Karpas-422 (cell line): ENCODE results near the gene LRP8. TPM values are rescaled to one million over a fixed set of nuclear protein-coding genes. Genes with fewer than 3 reads are reported as not detected.

Experiments used
- DNase-seq: peaks from one replicate; pipeline ENCODE4 v3.0.0-alpha.2; 2015
- H2AFZ ChIP-seq: fragments of 200-600 bp; sonication (generic); 2 replicates; pipeline ENCODE4 v1.6.1; 2014; ENCODE audit warnings: antibody characterized with exemption, low read length, mixed read lengths
- H3K27ac ChIP-seq: fragments of 200-600 bp; sonication (generic); 2 replicates; pipeline ENCODE4 v1.5.1; 2014; ENCODE audit warnings: mild to moderate bottlenecking, low read length, moderate library complexity
- H3K27me3 ChIP-seq: fragments of 200-600 bp; sonication (generic); 2 replicates; pipeline ENCODE4 v1.6.1; 2014; ENCODE audit warnings: low read length, mixed read lengths
- H3K36me3 ChIP-seq: fragments of 200-600 bp; sonication (generic); 2 replicates; pipeline ENCODE4 v1.6.1; 2014; ENCODE audit warnings: low read length, mixed read lengths; ENCODE audit not compliant: insufficient read depth
- H3K4me1 ChIP-seq: fragments of 200-600 bp; sonication (generic); 2 replicates; pipeline ENCODE4 v1.6.1; 2014; ENCODE audit warnings: mild to moderate bottlenecking, low read length, mixed read lengths
- H3K4me2 ChIP-seq: fragments of 200-600 bp; sonication (generic); 2 replicates; pipeline ENCODE4 v1.6.1; 2014; ENCODE audit warnings: low read length, low read depth, mild to moderate bottlenecking; ENCODE audit not compliant: poor library complexity, severe bottlenecking
- H3K4me3 ChIP-seq: fragments of 200-600 bp; sonication (generic); 2 replicates; pipeline ENCODE4 v1.5.1; 2014; ENCODE audit warnings: mild to moderate bottlenecking, antibody characterized with exemption, low read length, mixed read lengths
- H3K79me2 ChIP-seq: fragments of 200-600 bp; sonication (generic); 2 replicates; pipeline ENCODE4 v1.6.1; 2014; ENCODE audit warnings: mild to moderate bottlenecking, low read length, mixed read lengths
- H3K9ac ChIP-seq: fragments of 200-600 bp; sonication (generic); 2 replicates; pipeline ENCODE4 v1.6.0; 2014; ENCODE audit warnings: low read length
- H3K9me2 ChIP-seq: fragments of 200-600 bp; sonication (generic), shearing (Covaris generic); replicated peaks from 2 replicates; pipeline ENCODE4 v1.6.0; 2014; ENCODE audit warnings: mild to moderate bottlenecking, low read length, moderate library complexity; ENCODE audit not compliant: insufficient read depth
- H3K9me3 ChIP-seq: fragments of 300-700, 200-600 bp; sonication (generic); 2 replicates; pipeline ENCODE4 v1.6.1; 2014; ENCODE audit warnings: low read length, mixed read lengths
- H4K20me1 ChIP-seq: fragments of 200-600 bp; sonication (generic); 2 replicates; pipeline ENCODE4 v1.6.1; 2014; ENCODE audit warnings: mild to moderate bottlenecking, antibody characterized with exemption, low read length, low read depth; ENCODE audit not compliant: insufficient read depth
- total RNA-seq: library from RNA; depleted of rRNA; stranded (reverse); fragments of >200 nt; shearing (Covaris generic); gene quantifications from 2 replicates; pipeline ENCODE4 v1.2.3, GENCODE V29; 2014; ENCODE audit warnings: low replicate concordance; rRNA removed

Gene LRP8
- total RNA-seq = 26.7 and 35.4 TPM in 2 replicates

DNA sequence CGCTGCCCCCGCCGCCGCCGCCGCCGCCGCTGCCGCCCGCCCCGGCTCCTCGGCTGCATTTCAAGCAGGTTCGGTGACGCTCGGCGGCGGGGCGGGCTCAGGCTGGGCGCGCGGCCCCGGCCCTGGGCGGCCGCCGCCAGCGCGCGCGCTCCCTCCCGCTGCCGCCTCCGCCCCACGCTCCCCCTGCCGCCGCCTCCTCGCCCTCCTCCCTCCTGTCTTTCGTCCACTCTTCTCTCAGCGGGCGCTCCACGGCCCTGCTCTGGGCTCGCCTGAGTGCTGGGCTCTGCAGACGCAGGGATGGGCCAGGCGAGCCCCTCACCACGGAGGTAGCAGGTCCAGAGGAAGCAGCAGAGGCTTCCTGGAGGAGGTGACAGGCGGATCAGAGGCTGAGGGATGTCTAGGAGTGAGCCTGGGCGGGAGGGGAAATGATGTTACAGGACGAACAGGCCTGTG is at the start of gene LRP8:
Gene LRP8, minus strand, starts transcription at position 62 of the 453 bp plus-strand sequence. CDS start 158 bp downstream, outside the sequence.
- Histone ChIP-seq H3K27me3 (no peaks in the 10 kb centered on the region), H3K9ac (peak within 1 kb of the TSS; percentile 99), H2AFZ (peak within 1 kb of the TSS; percentile 74; the same call in 1 of the 2 replicates), H3K36me3 (peaks cover 23% of the 10 kb centered on the region; the same call in 1 of the 2 replicates), H3K9me2 (no peaks in the 10 kb centered on the region), H3K27ac (peak within 1 kb of the TSS; percentile 85), H3K79me2 (peaks cover 44% of the 10 kb centered on the region), H3K4me2 (peak within 1 kb of the TSS; percentile 93), H3K4me1 (peaks cover 35% of the 10 kb centered on the region), H3K4me3 (peak within 1 kb of the TSS; percentile 84), H3K9me3 (no peaks in the 10 kb centered on the region), H4K20me1 (peaks cover 17% of the 10 kb centered on the region; the same call in 1 of the 2 replicates)
- DNase-seq = peak; percentile 93

DNA sequence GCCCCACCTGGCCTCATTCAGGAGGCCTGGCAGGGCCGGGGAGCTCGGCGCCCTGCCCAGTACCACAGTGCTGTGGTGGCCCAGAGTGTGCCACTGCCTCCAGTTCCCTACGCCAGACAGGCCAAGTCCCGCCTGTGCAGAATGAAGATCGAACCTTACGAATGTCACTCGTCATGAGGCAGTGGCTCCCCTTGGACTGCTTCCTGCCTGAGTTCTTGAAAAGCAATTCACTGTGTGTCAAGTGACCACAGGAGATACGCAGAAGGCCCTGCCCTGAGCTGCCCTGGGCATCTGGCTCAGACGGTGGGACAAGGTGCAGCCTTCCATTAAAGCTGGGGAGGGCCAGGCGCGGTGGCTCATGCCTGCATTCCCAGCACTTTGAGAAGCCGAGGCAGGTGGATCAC is 49.6 kb upstream of the LRP8 start:
- H3K79me2 ChIP-seq = no peaks in the 10 kb centered on the region
- DNase-seq = no peak
- no peak overlapping the region for H2AFZ ChIP-seq
- no peak overlapping the region for H3K9ac ChIP-seq
- H3K4me3 ChIP-seq = no peak overlapping the region
- H4K20me1 ChIP-seq = no peaks in the 10 kb centered on the region
- H3K4me2 ChIP-seq = no peak overlapping the region
- H3K27ac ChIP-seq = no peak overlapping the region
- no peaks in the 10 kb centered on the region for H3K36me3 ChIP-seq
- H3K4me1 ChIP-seq = no peaks in the 10 kb centered on the region
- no peaks in the 10 kb centered on the region for H3K27me3 ChIP-seq
- no peaks in the 10 kb centered on the region for H3K9me3 ChIP-seq
- H3K9me2 ChIP-seq = no peaks in the 10 kb centered on the region

DNA sequence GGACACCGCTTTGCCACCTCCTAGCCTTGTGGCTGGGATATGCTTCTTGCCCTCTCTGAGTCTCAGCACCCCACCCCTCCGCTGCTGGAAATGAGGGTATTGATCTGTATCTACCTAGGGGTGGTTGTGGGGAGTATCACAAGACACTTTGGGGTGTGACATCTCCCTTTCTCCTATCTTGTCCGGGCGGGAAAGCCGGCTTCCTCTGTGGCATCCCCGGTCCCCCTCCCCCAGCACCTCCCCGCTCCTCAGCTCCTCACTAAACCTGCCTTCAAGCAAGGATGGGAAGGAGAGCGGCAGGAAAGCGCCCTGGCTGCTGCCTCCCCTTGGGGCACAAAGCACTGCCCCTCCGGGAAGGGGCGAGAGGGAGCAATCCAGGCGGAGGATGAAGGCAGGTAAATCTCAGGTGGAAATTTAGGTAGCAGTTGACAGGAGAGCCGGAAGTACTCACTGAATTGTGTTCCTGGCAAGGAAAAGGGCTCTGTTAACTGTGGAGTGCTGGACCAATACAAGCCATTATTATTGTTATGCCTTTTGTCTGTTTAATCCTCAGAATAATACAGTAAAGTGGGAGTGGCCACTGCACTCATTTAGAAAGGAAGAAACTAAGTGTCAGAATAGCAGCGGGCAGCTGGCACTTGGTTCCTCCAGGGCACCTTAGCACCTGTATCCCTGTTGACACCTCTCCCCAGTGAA is 49.0 kb upstream of the LRP8 start:
- Histone ChIP-seq H3K27me3 (no peaks in the 10 kb centered on the region), H4K20me1 (no peaks in the 10 kb centered on the region), H3K27ac (no peak overlapping the region), H3K4me2 (no peak overlapping the region), H3K4me3 (no peak overlapping the region), H3K9me2 (no peaks in the 10 kb centered on the region), H3K9ac (no peak overlapping the region), H3K79me2 (no peaks in the 10 kb centered on the region), H3K36me3 (no peaks in the 10 kb centered on the region), H3K4me1 (no peaks in the 10 kb centered on the region), H3K9me3 (no peaks in the 10 kb centered on the region), H2AFZ (no peak overlapping the region)
- no peak for DNase-seq

DNA sequence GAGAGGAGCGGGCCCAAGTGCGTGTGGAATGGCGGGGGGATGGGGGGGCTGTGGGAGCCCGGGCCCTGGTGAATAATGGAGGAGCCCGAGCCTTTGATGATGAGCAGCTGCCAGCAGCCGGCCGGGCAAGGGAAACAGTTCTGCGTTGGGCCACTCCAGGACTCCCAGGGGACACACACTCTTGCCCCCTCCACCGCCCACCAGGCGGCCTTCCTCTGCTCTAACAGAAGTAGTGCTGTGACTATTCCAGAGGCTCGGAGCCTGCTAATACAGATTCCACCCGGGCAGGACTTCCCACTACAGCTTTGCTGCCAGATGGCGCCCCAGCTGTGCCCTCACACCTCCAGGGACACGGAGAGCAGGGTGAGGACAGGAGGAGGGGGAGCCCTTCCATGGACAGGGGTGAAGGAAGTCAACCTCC is 48.2 kb upstream of the LRP8 start:
- H2AFZ ChIP-seq = no peak overlapping the region
- no peaks in the 10 kb centered on the region for H3K27me3 ChIP-seq
- no peaks in the 10 kb centered on the region for H3K9me2 ChIP-seq
- no peak overlapping the region for H3K4me3 ChIP-seq
- no peak overlapping the region for H3K27ac ChIP-seq
- no peak for DNase-seq
- no peak overlapping the region for H3K4me2 ChIP-seq
- H4K20me1 ChIP-seq = no peaks in the 10 kb centered on the region
- no peaks in the 10 kb centered on the region for H3K9me3 ChIP-seq
- H3K4me1 ChIP-seq = no peaks in the 10 kb centered on the region
- no peaks in the 10 kb centered on the region for H3K36me3 ChIP-seq
- no peak overlapping the region for H3K9ac ChIP-seq
- no peaks in the 10 kb centered on the region for H3K79me2 ChIP-seq

DNA sequence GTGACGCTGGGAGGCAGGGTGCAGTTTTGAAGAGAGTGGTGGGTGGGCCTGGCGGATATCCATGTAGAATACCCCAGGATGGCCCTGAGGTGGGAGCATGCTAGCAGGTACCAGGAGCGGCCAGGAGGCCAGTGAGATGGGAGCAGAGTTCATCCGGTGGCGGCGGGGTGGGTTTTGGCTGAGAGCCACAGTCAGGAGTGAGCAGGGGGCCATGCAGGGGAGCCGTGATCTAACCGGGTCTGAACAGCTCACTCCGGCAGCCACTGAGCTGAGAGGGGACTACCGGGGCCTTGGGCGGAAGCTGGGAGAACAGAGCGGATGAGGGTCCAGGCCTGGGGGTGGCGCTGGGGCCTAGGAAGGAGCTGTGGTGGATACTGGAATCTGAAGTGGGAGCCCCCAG is 47.6 kb upstream of the LRP8 start:
- H3K4me2 ChIP-seq = no peak overlapping the region
- H3K79me2 ChIP-seq = no peaks in the 10 kb centered on the region
- no peaks in the 10 kb centered on the region for H3K9me2 ChIP-seq
- H3K9me3 ChIP-seq = no peaks in the 10 kb centered on the region
- H4K20me1 ChIP-seq = no peaks in the 10 kb centered on the region
- no peak overlapping the region for H3K9ac ChIP-seq
- H3K27me3 ChIP-seq = no peaks in the 10 kb centered on the region
- no peak overlapping the region for H2AFZ ChIP-seq
- H3K36me3 ChIP-seq = no peaks in the 10 kb centered on the region
- no peak overlapping the region for H3K27ac ChIP-seq
- DNase-seq = no peak
- H3K4me3 ChIP-seq = no peak overlapping the region
- no peaks in the 10 kb centered on the region for H3K4me1 ChIP-seq

DNA sequence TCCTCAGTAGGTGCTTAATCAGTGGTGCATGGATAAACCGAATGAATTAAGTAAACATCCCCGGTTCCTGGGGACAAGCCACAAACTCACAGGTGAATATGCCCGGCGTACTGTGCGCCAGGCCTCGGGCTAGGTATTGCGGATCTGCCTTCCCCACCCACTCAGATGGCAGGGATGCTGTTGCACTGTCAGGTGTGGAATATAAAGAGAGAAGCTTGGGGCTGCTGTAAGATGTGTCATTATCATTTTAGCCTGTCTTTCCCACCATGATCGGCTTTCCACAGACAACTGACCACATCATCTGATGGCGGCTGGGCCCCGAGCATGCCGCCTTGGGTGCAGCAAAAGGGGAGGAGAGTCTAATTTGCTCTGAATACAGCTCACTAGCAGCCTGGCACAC is 45.4 kb upstream of the LRP8 start:
- H3K27me3 ChIP-seq = no peaks in the 10 kb centered on the region
- H3K9me2 ChIP-seq = no peaks in the 10 kb centered on the region
- no peak overlapping the region for H3K27ac ChIP-seq
- H4K20me1 ChIP-seq = no peaks in the 10 kb centered on the region
- no peaks in the 10 kb centered on the region for H3K36me3 ChIP-seq
- H3K4me2 ChIP-seq = no peak overlapping the region
- H3K4me3 ChIP-seq = no peak overlapping the region
- no peak for DNase-seq
- H3K4me1 ChIP-seq = peaks cover under 1% of the 10 kb centered on the region; the same call in 1 of the 2 replicates
- no peak overlapping the region for H2AFZ ChIP-seq
- H3K9me3 ChIP-seq = no peaks in the 10 kb centered on the region
- no peaks in the 10 kb centered on the region for H3K79me2 ChIP-seq
- H3K9ac ChIP-seq = no peak overlapping the region

DNA sequence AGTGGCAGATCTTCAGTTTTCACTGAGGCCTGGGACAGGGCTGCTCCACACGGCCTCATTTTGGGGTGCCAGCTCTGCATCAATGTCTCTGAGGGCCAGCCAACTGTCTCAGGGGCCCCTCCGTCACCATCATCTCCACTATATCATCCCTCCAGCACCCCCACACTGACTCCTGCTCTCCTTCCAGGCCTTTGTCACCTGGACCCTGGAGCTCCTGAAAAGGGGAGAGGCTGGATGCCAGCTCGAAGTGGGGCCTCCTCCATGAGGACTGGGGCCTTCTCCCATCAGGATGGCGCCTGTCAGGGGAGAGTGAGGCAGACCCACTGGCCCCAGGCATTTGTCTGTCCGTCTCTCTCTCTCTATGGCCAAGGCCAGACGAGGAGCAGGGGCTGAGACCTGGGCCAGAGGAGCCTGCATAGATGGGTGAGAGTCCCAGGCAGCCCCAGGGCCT is 44.7 kb upstream of the LRP8 start:
- Histone ChIP-seq H3K9me2 (no peaks in the 10 kb centered on the region), H3K36me3 (no peaks in the 10 kb centered on the region), H3K4me2 (no peak overlapping the region), H4K20me1 (no peaks in the 10 kb centered on the region), H3K27ac (no peak overlapping the region), H3K4me1 (peaks cover 7% of the 10 kb centered on the region), H3K27me3 (no peaks in the 10 kb centered on the region), H3K9me3 (no peaks in the 10 kb centered on the region), H3K79me2 (no peaks in the 10 kb centered on the region), H3K9ac (no peak overlapping the region), H2AFZ (no peak overlapping the region), H3K4me3 (no peak overlapping the region)
- no peak for DNase-seq

DNA sequence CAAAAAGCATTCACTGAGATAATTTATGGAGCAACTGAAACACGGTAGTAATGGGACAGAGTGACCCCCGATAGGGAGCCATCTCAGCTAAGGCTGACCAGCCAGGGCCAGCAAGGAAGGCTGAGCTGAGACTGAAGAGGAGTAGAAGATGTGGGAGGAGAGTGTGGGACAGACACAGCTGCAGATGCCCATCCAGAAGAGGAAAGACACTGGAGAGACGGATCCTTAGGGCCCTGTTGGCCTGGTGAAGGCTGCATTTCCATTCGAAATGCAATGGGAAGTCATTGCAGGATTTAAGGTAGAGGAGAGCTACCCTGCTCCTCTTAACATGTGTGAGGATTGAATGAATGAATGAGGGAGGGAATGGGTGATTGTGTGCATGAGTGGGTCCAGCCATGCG is 44.0 kb upstream of the LRP8 start:
- no peaks in the 10 kb centered on the region for H3K36me3 ChIP-seq
- no peak overlapping the region for H3K9ac ChIP-seq
- no peak overlapping the region for H3K4me3 ChIP-seq
- no peaks in the 10 kb centered on the region for H4K20me1 ChIP-seq
- no peak overlapping the region for H3K4me2 ChIP-seq
- H2AFZ ChIP-seq = no peak overlapping the region
- peaks cover 7% of the 10 kb centered on the region for H3K4me1 ChIP-seq
- H3K27me3 ChIP-seq = no peaks in the 10 kb centered on the region
- H3K79me2 ChIP-seq = no peaks in the 10 kb centered on the region
- no peaks in the 10 kb centered on the region for H3K9me2 ChIP-seq
- no peaks in the 10 kb centered on the region for H3K9me3 ChIP-seq
- no peak for DNase-seq
- H3K27ac ChIP-seq = no peak overlapping the region
